HG03575 (cell line): ENCODE measurements around the gene EIF2B2.

Source experiments
- ATAC-seq: cut with Tn5 transposase; IDR thresholded peaks from one replicate; pipeline ENCODE4 v1.9.1; 2021; ENCODE audit not compliant: unreplicated experiment, insufficient number of reproducible peaks, low FRiP score; ENCODE audit errors: extremely low read depth

The EIF2B2 gene

DNA sequence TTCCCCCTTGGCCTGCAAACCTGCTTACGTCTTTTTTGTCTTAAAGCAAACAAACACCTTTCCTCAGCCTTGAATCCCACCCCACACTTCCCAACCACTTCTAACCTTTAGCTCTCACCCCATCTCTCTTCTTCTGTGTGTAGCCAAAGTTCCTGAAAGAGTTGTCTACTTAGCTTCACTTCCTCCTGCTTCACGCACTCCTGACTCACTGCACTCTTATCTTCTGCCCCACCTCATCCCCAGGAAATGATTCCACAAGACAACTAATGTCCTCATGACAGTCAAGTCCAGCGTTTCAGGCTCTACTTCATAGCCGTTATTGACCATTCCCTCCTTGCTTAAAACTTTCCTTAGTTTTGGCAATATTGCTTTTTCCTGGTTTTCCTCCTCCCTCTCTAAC, 22.4 kb downstream of the EIF2B2 start:
- ATAC-seq, result no peak

DNA sequence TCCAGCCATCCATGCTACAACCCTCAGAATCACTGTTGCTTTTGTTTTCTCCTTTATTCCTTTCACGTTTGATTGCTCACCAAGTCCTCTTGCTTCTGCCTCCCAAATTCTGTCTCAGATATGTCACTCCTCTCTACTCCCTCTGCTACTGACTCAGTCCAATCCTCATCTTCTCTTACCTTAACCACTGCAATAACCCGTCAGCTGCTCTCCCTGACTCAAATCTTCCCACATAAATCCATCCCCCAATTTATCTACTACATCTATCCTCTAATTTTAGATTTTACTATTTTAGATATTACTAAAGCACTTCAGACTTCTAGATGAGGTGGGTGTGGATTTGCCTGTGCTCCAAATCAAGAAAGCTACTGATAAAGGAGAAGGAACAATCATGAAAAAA, 23.2 kb downstream of the EIF2B2 start:
- no peak for ATAC-seq

DNA sequence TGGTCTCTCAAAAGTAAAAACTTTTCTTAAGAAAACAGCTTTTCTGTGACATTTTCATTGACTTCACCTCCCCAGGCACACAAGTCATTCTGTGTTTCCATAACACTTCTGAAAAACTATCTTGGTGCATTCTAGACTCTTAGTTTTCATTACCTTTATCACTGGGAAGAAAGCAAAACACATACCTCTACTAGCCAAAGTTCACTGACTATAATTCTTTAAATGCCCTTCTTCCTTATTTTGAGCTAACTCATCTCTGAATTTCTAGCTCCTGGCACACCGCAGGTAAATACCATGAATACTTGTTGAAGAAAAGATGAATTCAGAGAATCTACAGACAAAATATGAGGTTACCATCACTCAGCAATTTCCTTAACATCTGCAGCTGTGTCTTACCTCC, 27.4 kb downstream of the EIF2B2 start:
- ATAC-seq, result no peak

DNA sequence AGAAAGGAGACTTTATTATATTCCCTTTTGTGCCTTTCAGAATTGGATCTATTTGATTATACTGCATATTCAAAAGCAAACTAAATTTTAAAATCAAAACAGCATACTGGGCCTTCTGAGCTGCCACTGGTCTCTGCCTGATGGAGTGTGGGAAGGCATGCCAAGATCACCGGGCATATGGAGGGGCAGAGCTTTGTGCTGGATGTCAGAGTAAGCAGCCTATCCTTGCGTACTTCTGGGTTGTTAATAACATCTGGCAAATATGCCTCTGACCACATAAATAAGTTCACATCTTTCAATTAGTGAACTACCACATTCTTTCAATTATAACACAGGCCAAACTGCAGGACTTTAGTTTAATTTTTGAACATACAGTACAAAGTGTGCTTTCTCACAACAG, 30.2 kb downstream of the EIF2B2 start:
- no peak for ATAC-seq

DNA sequence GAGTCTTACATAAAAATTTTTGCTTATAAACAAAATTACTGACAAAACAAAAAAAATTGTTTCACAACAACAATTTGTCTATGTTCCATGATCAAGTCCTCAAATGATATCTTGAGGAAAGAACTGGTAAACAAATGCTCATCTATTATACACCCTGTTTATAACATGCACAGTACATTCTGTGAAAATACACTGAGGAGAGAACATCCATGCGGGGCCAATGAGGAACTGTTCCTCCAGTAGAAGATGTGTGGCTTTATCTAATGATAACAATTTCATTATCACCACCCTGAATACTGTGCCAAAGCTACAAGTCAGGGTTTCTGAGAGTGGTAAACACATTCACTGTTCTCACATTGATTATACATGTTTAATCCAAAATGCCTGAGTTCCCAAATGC, 37.8 kb downstream of the EIF2B2 start:
- ATAC-seq, result no peak

DNA sequence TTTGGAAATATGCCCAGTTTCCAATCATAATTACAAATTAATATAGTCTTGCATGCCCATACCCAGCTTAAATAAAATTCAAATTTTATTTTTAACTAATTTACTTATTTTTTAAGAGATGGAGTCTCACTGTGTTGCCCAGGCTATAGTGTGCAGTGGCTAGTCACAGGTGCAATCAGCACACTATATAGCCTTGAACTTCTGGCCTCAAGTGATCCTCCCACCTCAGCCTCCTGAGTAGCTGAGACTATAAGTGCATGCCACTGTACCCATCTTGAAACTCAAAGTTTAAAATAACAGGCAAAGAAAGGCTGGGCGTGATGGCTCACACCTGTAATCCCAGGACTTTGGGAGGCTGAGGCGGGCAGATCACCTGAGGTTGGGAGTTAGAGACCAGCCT, 38.2 kb downstream of the EIF2B2 start:
- ATAC-seq, result no peak

DNA sequence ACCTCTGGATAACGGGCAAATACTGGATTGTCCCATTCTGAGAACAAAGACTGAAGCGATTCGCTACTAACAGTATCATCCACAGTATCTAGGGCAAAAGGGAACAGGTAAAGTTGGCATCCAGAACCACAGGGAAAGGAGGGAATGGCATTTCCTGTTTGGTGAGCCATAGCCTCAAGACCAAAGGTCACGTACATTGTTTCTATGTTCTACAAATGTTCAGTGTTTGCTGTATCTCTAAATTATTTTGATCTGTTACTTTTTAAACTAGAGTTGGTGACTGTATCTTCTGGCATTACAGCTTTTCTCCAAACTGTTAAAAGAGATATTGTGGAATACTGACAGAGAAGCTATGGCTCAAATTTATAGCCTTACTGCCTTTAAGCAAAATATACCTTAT, 38.9 kb downstream of the EIF2B2 start:
- ATAC-seq, result no peak

DNA sequence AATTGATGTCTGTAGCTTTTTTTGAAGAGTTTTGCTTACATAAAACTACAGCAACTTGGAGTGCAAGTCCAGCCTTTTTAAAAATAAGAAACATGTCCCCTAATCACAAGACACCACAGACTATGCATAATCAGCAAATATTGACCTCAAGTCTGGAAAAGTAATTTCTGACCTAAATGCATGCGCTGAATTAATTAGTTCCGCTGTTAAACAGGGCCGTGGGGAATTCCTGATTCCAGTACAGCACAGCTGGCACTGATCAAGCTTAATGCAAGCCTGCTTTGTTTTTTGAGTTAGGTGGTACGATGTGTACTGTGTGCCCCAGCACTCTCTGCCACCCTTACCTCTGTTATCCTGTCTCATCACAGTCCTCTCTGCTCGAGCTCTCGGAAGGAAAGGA, 39.3 kb downstream of the EIF2B2 start:
- ATAC-seq, result no peak

DNA sequence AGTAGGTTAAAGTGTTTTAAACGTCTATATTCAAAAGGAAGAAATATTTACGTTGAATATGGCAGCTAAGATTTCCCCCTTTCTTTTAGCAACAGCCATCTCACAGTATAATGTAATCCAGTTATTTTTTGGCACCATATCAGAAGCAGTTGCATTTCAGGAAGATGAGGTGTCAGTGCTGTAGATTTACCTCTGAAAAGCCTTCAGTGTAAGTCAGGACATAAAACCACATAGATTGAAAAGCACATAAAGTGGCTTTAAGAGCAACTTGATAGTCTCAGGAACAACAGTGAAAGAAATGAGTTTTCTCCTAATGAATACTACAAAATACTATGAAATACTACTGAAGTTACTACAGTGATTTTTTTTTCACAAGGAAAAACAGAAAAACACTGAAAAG, 41.6 kb downstream of the EIF2B2 start:
- no peak for ATAC-seq

DNA sequence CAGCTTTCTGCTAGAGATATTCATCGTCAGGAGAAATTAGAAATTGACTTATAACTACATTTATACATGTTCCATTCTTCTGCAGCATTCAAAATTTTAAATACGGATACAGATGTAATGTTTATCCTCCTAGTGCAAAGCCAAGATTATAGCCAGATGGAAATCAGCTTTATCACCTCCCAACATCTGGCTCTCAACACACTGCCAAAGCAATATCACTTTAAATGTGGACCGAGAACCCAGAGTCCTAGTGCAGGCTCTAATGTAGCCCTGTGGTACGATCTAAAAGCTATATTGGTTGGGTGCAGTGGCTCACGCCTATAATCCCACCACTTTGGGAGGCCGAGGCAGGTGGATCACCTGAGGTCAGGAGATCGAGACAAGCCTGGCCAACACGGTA, 42.0 kb downstream of the EIF2B2 start:
- ATAC-seq, result no peak

DNA sequence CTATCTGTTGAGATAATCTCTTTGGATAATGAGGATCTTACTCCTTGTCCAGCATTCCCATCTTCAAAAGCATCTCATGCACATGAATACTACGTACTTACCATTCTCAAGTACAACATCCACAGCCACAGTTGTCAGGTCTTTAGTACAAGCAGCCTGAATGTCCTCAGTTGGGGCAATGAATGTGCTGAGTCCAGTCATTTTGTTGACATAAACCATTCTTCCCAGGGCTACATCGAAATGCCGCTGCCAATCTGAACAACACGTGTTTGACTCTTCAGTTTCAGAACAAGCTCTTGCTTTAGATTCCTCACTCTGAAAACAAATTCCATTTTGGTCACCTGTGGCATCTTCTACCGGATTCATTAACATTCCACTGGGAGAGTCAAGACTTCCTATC, 43.6 kb downstream of the EIF2B2 start:
- ATAC-seq, result no peak

DNA sequence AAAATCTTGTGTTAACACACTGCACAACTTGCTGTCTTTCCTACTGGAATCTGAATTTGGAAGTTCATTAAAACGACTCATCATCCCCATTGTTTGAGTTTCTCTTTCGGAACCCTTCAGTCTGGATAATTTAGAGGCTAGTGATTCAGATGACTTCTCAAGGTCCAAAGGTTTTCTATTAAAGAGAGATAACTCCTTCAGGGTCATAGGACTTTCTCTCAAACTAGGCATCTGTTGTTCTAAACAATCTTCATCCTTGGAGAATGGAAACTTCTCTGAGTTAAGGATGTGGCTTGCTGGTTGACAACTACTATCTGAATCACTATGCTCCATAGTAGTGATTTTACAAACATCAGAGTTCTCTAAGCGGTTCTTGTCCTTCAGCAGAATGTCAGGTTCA, 44.2 kb downstream of the EIF2B2 start:
- no peak for ATAC-seq

DNA sequence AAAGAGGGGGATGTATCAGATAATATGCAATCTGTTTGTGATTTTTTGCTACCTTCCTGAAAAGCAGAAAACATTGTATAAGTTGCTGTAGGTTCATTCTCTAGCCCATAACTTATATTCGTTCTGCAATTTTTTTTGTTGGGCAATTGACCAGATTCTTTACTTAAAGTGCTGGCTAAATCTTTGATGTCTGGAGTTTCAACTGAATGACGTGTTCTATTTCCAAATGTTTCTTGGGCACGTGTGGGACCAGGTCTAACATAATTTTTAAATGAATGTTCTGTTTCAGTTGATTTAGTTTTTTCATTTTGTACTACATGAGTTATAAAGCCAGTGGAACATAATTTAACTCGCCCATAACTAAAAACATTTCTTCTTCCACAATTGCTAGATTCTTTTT, 44.8 kb downstream of the EIF2B2 start:
- ATAC-seq, result no peak

DNA sequence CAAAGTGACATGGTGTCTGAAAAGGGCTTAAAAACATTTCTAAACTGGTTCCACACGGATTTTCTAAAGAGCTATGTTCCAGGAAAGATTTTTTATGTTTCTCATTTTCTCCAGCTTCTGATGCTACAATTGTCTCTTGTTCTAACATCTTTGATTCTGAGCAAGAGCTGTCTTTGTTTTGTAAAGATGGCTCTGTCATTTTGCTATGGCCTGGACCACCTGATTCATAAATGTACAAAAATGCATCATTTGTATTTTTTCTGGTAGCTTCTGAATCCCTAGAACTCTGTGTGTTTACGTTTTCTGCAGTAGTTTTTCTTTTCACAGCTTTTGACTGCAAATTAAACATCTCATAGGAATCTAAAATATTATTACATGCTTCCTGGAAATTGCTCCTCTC, 45.4 kb downstream of the EIF2B2 start:
- no peak for ATAC-seq

DNA sequence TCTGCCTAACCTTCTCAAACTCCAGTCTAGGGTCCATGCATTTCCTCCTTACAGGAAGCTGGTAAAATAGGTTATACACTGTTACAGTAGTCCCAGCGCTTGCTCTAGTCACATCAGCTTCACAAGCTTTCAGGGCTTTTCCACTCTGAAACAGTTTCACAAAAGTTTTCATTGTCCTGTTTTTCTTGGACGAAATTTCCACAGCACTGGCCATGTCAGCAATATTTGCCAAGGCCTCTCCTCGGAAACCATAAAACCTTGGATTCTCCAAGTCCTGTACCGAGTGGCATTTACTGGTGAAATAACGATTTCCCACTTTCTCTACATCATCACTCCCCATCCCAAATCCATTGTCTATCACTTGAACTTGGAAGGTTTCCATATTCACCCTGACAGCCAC, 46.4 kb downstream of the EIF2B2 start:
- ATAC-seq, result no peak

DNA sequence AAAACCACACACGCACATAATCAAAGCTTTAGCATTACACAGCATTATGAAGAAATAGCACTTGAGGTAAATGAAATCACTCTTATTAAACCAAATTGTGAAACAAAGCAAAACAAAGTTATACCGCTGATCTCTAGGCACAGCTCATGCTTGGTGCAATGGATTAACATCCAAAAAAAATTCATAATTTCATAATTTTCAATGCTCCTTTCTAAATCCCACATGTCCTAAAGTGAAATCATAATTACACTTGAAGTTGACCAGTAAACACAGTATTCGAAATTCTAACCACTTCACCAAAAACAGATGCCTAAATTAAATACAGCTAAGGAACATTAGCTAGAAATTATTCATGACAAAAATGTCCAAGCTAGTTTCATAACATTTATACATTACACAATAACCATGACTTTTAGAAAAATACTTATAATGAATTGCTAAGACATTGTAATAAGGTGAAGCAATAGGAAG, 47.0 kb downstream of the EIF2B2 start:
- no peak for ATAC-seq

DNA sequence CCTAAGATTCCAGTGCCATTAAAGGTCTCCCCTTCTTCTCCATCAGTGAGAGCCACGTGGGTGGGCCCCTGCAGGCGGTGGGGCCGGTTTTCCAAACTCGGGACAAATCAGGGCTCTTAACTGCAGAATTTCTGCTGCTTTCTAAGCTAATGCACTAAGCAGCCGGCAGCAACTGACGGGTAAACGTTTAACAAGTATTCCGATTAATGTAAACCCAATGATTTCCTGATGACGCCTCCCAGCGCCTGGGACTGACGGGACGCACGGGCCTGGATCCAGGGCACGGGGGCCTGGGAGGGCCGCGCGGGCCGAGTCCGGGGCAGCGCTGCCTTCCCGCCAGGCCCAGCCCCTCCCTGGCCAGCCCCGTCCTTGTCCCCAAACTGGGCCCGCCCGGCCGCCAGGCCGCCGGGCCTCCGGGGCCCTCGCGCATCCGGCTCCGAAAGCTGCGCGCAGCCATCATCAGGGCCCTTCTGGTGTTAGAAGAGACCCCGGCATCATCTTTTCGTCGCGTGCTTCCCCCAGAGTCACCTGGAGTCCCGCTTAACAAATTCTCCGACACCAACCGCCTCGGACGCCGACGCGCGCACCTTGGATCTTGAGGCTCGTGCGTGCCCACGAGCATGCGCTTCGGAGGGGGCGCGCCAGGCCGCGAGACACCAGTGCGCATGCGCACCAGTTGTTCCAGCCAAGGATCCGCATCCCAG, 48.3 kb downstream of the EIF2B2 start, which contains the start of gene MLH3:
Gene MLH3, minus strand, starts transcription at position 616 of the 704 bp plus-strand sequence. CDS start 1,812 bp downstream, outside the sequence.
- ATAC-seq, result no peak

DNA sequence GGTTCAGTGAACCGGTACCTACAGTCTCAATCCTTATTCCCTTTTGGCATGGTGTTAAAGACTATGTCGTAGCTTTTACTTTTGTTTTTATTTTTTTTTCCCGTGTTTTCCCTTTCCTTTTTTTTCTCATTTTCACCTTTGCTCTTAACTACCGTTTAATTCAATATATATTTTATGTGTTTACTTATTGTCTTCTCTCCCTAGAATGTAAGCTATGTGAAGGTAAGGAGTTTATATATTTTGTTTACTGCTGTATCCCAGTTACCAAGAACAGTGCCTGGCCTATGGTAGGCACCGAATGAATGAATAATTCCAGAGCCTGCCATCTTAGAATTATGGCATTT, 48.8 kb downstream of the EIF2B2 start:
- no peak for ATAC-seq

DNA sequence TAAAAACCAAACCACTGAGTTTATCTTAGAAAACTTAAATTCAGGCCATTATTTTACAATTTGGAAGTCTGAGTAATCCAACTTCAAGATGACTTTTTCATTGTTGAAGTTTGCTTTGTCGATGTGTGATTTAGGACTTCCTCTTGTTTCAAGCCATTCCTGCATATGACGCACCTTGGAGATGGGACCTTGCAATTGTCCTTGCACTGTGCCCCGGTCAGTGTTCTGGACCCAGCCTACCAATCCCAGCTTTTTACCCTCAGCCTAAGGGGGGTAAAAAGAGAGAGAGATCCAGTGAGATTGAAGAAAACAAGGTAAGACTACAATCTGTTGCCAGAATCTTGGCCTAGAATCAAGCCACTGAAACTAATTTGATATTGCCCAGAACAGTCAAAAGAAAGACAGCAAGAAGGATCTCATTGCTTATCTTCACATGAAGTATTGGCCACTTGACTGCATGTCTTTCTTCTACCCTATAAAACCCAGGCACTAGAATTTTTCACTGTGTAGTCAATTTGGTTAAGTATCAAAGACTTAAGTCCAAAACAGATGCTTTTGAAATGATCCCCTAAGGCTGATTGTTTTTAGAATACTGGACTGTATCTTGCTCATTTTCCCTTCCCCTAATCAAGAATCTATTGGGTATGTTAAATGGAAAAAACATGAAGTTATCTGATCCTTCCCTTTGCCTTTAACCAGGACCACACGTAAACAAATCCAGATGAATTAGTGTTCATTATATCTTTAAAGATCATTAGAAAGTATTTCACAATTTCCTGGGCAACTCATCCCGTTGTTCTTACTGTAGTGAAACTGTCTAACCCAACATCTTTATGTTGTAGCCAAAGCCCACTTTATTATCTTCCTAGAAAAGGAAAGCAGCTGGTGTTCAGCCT, 50.9 kb downstream of the EIF2B2 start:
- no peak for ATAC-seq

DNA sequence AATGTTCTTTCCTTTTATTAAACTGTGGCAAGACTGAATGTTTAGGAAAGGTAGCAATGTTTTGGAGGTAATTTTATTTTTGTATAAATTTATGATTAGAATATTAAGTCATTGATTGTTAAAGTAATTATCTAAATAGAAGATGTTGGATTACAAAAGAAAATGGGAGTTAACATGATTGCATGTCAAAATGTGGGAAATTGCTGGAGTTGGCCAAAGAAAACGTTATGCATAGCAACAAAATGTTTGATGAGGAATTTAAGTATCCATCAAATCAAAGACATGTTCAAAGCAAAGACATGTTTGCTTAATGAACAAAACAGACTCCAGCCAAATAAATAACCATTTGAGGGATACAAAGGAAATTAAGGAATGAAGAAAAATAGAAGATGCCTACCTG, 51.7 kb downstream of the EIF2B2 start:
- ATAC-seq, result no peak
